Endodermal cell (in vitro differentiated cells): ENCODE measurements around the gene ZFP3. TPM values are rescaled to one million over a fixed set of nuclear protein-coding genes. Genes with fewer than 3 reads are reported as not detected.
"Not testable (repeated sequence)": the region's sequence is repeated elsewhere in the genome, so short reads cannot be mapped to it uniquely, and the experiment has no call there.

Experiments
- DNase-seq: peaks from one replicate; pipeline ENCODE4 v3.0.0-alpha.2; 2017
- H3K27ac ChIP-seq: 2 replicates; pipeline ENCODE4 v1.5.1; 2013; ENCODE audit warnings: mild to moderate bottlenecking, low read depth, low read length, moderate library complexity
- H3K27me3 ChIP-seq: 2 replicates; pipeline ENCODE4 v1.6.1; 2013; ENCODE audit warnings: mild to moderate bottlenecking, low read length, moderate library complexity; ENCODE audit not compliant: insufficient read depth, control insufficient read depth, poor library complexity, severe bottlenecking
- H3K36me3 ChIP-seq: 2 replicates; pipeline ENCODE4 v1.7.0; 2013; ENCODE audit warnings: mild to moderate bottlenecking, low read length, moderate library complexity; ENCODE audit not compliant: control insufficient read depth, insufficient read depth
- H3K4me1 ChIP-seq: one replicate; pipeline ENCODE4 v1.7.0; 2013; ENCODE audit warnings: low read length; ENCODE audit not compliant: control insufficient read depth, insufficient read depth
- H3K4me3 ChIP-seq: 2 replicates; pipeline ENCODE4 v1.5.1; 2013; ENCODE audit warnings: mild to moderate bottlenecking, low read length, moderate library complexity
- H3K9ac ChIP-seq: 2 replicates; pipeline ENCODE4 v1.6.1; 2013; ENCODE audit warnings: mild to moderate bottlenecking, low read length, moderate library complexity; ENCODE audit not compliant: poor library complexity, severe bottlenecking; ENCODE audit errors: extremely low read depth
- H3K9me3 ChIP-seq: 2 replicates; pipeline ENCODE4 v1.6.1; 2013; ENCODE audit warnings: mild to moderate bottlenecking, low read length, moderate library complexity; ENCODE audit not compliant: control insufficient read depth
- H3K27ac Mint-ChIP-seq: 2 replicates; pipeline ENCODE4 v1.8.0; 2020; ENCODE audit warnings: mixed read lengths
- H3K27me3 Mint-ChIP-seq: 2 replicates; pipeline ENCODE4 v1.8.0; 2021; ENCODE audit warnings: mild to moderate bottlenecking, mixed read lengths; ENCODE audit not compliant: insufficient read depth
- H3K36me3 Mint-ChIP-seq: 2 replicates; pipeline ENCODE4 v1.8.0; 2020; ENCODE audit warnings: low read depth, mixed read lengths
- H3K4me1 Mint-ChIP-seq: 2 replicates; pipeline ENCODE4 v1.8.0; 2020; ENCODE audit warnings: mixed read lengths
- H3K4me3 Mint-ChIP-seq: 2 replicates; pipeline ENCODE4 v1.8.0; 2020; ENCODE audit warnings: mild to moderate bottlenecking, moderate library complexity, mixed read lengths
- H3K9me3 Mint-ChIP-seq: 2 replicates; pipeline ENCODE4 v1.8.0; 2020; ENCODE audit warnings: mild to moderate bottlenecking, mixed read lengths
- CTCF ChIP-seq: fragments of 200-600 bp; sonication (generic); conservative IDR thresholded peaks from 2 replicates; pipeline ENCODE4 v1.5.0; 2021; ENCODE audit warnings: antibody characterized with exemption, mild to moderate bottlenecking
- WGBS, 2 experiments: methylation state at CpG; one replicate each; pipeline versions ENCODE4 v1.1.5 to v1.1.7; 2013; ENCODE audit warnings: missing lambda C conversion rate in 2 of 2, mixed read lengths in 1 of 2; ENCODE audit not compliant: insufficient coverage in 1 of 2, insufficient read length in 1 of 2; 5-methylcytosine and 5-hydroxymethylcytosine counted together
- total RNA-seq, 2 donors: library from RNA; stranded (reverse); fragmentation: NEBNext Ultra II Directional in 1 of 2; extraction: Animal tissue kit (Norgen Biotek cat#: 25700) in 1 of 2; gene quantifications; 2 replicates in 1 of 2; 3 replicates in 1 of 2; pipeline ENCODE4 v1.2.1, GENCODE V29; 2021

The ZFP3 gene
- total RNA-seq, 2 donors from 2014 or later, result 0.09 to 1.3 TPM

- no peaks in the 10 kb centered on the region for H3K4me1 ChIP-seq
- Mint-ChIP-seq H3K9me3 (no peaks in the 10 kb centered on the region), H3K4me1 (no peaks in the 10 kb centered on the region), H3K27ac (no peak overlapping the region), H3K36me3 (no peaks in the 10 kb centered on the region), H3K27me3 (peaks cover 46% of the 10 kb centered on the region), H3K4me3 (no peak overlapping the region)
- no peaks in the 10 kb centered on the region for H3K36me3 ChIP-seq
- no peak overlapping the region for H3K4me3 ChIP-seq
- no peak overlapping the region for H3K9ac ChIP-seq
- no peak for DNase-seq
- WGBS, 2 experiments, result 86 to 92% methylated on average over 5 to 7 of the region's 7 CpGs
- H3K27ac ChIP-seq, result no peak overlapping the region
- no peaks in the 10 kb centered on the region for H3K9me3 ChIP-seq
- peaks cover 2% of the 10 kb centered on the region for H3K27me3 ChIP-seq
- TF ChIP-seq CTCF, result no peak
These were observed 53.0 kb downstream of the ZFP3 start for GRCh38 chr17:5131146-5131715.

- not testable (repeated sequence) for H3K27ac Mint-ChIP-seq, H3K9me3 ChIP-seq, H3K4me1 Mint-ChIP-seq, H3K4me1 ChIP-seq, H3K36me3 Mint-ChIP-seq, H3K4me3 ChIP-seq, H3K27me3 ChIP-seq, H3K9me3 Mint-ChIP-seq, H3K36me3 ChIP-seq, H3K4me3 Mint-ChIP-seq, H3K9ac ChIP-seq, H3K27ac ChIP-seq
- 80 to 87% methylated on average over 4 to 16 of the region's 16 CpGs for WGBS, 2 experiments
- peak; percentile 36 for DNase-seq
- peaks cover 45% of the 10 kb centered on the region for H3K27me3 Mint-ChIP-seq
These were observed 53.7 kb downstream of the ZFP3 start for GRCh38 chr17:5131799-5132502.

- DNase-seq, result peak; percentile 38
- H3K4me3 Mint-ChIP-seq, H3K9ac ChIP-seq, H3K27ac Mint-ChIP-seq, H3K36me3 ChIP-seq, H3K4me1 Mint-ChIP-seq, H3K4me3 ChIP-seq, H3K36me3 Mint-ChIP-seq, H3K9me3 ChIP-seq, H3K27ac ChIP-seq, H3K9me3 Mint-ChIP-seq, H3K4me1 ChIP-seq, H3K27me3 ChIP-seq: not testable (repeated sequence)
- WGBS, 2 experiments, result 97 to 98% methylated on average over 6 to 15 of the region's 15 CpGs
- H3K27me3 Mint-ChIP-seq, result peaks cover 40% of the 10 kb centered on the region
These were observed 54.4 kb downstream of the ZFP3 start for GRCh38 chr17:5132503-5133225.

GRCh38 chr17:5133311-5133710 lies 55.0 kb downstream of the ZFP3 start:
- H3K9me3 Mint-ChIP-seq, result no peaks in the 10 kb centered on the region
- H3K27ac ChIP-seq, result no peak overlapping the region
- no peaks in the 10 kb centered on the region for H3K36me3 Mint-ChIP-seq
- no peak overlapping the region for H3K27ac Mint-ChIP-seq
- H3K4me1 Mint-ChIP-seq, result no peaks in the 10 kb centered on the region
- H3K4me3 ChIP-seq, result no peak overlapping the region
- 90 to 100% methylated on average over 2 to 8 of the region's 8 CpGs for WGBS, 2 experiments
- H3K36me3 ChIP-seq, result no peaks in the 10 kb centered on the region
- no peak for DNase-seq
- H3K27me3 Mint-ChIP-seq, result peaks cover 39% of the 10 kb centered on the region
- H3K27me3 ChIP-seq, result no peaks in the 10 kb centered on the region
- H3K4me1 ChIP-seq, result no peaks in the 10 kb centered on the region
- no peak overlapping the region for H3K9ac ChIP-seq
- TF ChIP-seq CTCF, result no peak
- no peak overlapping the region for H3K4me3 Mint-ChIP-seq
- H3K9me3 ChIP-seq, result no peaks in the 10 kb centered on the region

- H3K4me1 ChIP-seq, H3K4me3 ChIP-seq, H3K27ac Mint-ChIP-seq, H3K27me3 ChIP-seq, H3K4me1 Mint-ChIP-seq, DNase-seq, H3K36me3 ChIP-seq, H3K4me3 Mint-ChIP-seq, H3K27ac ChIP-seq, H3K9ac ChIP-seq, H3K9me3 ChIP-seq, H3K9me3 Mint-ChIP-seq, H3K36me3 Mint-ChIP-seq: not testable (repeated sequence)
- H3K27me3 Mint-ChIP-seq, result peaks cover 40% of the 10 kb centered on the region
- 95 to 100% methylated on average over 5 to 8 of the region's 8 CpGs for WGBS, 2 experiments
These were observed 55.7 kb downstream of the ZFP3 start for GRCh38 chr17:5133961-5134360.
